HPDE6-E6E7 (cell line): ENCODE measurements around the gene RAB4A.

Experiments
- DNase-seq: peaks from one replicate; pipeline ENCODE4 v3.0.0; 2011; ENCODE audit warnings: missing footprints; ENCODE audit errors: extremely low spot score

The RAB4A gene

DNA sequence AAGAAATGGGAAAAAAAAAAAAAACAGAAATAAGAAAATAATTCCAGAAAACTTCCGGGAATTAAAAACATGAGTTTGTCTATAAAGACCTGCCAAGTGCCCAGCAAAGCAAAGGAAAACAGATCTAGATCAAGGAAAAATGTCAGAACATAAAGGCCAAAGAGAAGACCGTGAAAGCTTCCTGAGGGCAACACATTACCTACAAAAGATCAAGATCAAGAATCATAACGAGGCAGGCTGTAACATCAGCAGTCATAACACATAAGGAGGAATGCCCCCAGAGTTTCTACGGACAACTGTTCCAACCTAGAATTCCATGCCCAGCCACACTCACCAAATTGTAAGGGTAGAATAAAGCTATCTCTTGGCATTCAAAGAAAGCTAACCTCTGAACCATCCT lies 68.2 kb downstream of the RAB4A start:
- no peak for DNase-seq

DNA sequence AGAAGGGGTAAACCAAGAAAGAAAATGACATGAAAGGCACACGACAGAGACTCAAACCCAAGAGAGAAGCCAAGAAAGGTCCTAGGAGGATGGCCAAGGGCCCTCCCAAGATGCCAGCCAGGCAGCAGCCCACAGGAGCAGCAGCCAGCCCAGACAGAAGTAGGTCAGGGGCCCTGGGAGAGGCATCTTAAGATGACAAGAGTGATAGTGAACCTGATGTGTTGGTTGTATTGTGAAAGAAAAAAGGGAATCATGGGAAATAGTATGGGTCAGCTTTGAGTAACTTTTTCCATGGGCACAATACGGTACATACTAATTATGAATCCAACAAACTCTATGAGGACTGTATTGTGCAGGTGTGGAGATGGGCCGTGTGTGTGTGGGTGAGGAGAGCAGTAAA lies 68.6 kb downstream of the RAB4A start:
- no peak for DNase-seq

GRCh38 chr1:229340496-229340895 lies 69.6 kb downstream of the RAB4A start:
- no peak for DNase-seq

DNA sequence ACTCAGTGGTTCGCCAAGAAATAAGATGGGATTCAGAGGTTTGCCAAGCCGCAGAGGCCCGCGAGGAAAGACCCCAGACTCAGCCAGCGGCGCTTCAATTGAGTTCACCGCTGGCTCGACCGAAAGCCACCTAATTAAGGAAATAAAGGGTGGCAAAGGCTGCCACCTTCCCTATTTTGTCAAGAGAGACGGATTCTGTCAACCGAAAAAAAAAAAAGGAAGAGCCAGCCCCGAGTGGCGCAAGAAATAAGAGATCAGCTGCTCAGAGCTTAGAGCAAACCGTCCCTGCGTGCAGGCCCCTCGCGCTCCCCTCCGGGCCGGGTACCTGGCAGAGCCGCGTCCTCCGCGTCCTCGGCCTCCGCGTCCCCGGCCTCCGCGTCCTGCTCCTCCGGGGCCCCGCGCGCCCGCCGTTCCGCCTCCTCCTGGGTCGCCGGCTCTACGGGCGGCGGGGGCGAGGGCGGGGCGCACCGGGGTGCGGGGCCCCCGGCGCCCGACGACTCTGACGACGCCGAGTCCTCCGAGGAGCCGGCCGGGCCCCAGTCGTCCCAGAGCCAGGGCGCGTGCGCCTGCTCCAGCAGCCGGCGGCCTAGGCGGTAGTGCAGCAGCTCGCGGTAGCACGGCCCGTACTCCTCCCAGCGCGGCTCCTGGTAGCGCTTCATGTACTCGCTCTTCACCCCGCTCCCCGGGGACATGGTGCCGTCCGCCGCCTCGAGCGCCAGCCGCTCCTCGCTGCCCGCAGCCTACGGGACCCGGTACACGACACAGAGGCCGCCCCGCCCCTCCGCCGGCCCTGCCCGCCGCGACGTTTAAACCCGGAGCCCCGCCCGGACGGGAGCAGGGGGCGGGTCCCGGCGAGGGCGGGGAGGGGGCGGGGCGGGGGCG lies 71.1 kb downstream of the RAB4A start:
- peak; percentile 68 for DNase-seq

DNA sequence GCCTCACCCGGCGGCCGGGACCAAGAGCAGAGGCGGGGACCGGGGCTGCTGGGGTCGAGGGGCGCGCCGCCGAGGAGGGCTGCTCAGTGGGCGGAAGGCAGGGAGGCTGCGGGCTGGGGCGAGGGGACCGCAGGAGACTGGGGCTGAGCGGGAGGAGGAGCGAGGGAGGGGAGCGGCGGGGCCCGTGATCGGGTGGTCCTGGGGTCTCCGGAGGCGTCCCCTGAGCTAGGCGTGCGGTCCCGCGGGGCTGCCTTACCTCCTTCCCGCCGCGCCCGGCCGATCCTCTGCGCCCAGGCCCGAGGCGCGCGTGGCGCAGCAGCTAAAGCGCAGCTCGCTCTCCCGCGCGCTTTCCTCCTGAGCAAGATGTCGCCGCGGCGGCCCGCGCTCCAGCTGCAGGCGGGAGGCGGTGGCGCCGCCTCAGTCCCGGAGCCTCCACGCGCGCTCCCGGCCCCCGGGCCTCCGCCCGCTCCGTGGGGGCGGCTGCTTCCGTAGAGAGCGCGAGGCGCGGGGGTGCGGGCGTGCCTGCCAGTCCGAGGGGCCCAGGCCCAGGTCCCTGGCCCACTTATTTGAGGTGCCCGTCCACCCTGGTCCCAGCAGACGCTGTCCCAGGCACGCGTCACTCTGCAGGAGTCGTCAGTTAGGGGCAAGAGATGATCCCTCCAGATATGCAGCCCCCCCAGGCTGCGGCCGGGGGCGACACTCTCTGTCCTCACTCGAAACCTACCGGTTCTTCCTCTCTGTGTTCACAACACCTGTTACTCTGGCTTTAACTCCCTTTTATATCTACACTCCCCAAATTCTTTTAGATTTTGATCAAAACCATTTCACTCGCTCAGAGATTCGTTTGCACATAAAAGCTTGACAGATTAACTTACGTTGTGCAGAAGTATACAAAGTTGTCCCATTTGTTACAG lies 72.0 kb downstream of the RAB4A start, which contains the start of gene CCSAP:
CCSAP (minus strand) TSS at position 392 of the 914 bp plus-strand sequence. CDS start 582 bp downstream, outside the sequence.
- no peak for DNase-seq

DNA sequence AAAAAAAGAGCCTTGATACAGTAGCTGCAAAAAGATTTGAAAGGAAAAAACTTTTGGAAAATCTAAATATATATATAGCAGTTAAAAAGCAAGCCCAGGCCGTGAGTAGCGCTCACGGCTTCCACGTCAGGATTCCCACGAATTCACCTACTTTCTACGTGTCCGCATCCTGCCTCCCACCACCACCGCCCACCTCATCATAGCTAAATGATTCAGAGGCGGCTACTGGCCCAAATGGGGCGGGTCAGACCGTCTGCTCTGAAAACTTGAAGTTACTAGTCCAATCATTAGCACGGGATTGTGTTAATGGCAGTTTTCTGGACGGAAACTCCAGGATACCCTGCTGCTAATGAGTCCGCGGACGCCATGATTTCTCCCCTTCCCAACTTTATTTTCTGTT lies 73.2 kb downstream of the RAB4A start:
- no peak for DNase-seq

- no peak for DNase-seq
Measured at GRCh38 chr1:229344937-229345684, 74.2 kb downstream of the RAB4A start.

GRCh38 chr1:229347528-229347927 lies 76.6 kb downstream of the RAB4A start:
- DNase-seq = no peak

GRCh38 chr1:229349463-229350385 lies 78.8 kb downstream of the RAB4A start:
- no peak for DNase-seq

- no peak for DNase-seq
Measured at GRCh38 chr1:229352975-229353374, 82.1 kb downstream of the RAB4A start.

DNA sequence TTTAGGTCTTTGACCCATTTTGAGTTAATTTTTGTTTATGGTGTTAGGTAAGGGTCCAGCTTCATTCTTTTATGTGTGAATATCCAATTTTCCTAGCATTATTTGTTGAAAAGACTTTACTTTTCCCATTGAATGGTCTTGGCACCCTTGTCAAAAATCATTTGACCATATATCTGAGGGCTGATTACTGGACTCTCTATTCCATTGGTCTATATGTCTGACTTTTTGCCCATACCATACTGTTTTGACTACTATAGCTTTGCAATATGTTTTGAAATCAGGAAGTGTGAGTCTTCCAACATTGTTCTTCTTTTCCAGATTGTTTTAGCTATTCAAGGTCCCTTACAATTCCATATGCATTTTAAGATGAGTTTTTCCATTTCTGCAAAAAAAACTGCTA lies 83.3 kb downstream of the RAB4A start:
- DNase-seq = no peak
